ENCODE measurements around the gene SYCP1.

Gene SYCP1

GRCh38 chr1:114902343-114902742, 47.7 kb downstream of the SYCP1 start:
- TF ChIP-seq TAF1 (IDR thresholded peaks at IDR 0.05; ENCODE audit: borderline replicate concordance, insufficient read depth, low read length): no peak
- TF ChIP-seq FOXP2 (optimal IDR thresholded peaks at IDR 0.05; ENCODE audit: borderline replicate concordance, extremely low read depth, extremely low read length, insufficient read depth): no peak

DNA sequence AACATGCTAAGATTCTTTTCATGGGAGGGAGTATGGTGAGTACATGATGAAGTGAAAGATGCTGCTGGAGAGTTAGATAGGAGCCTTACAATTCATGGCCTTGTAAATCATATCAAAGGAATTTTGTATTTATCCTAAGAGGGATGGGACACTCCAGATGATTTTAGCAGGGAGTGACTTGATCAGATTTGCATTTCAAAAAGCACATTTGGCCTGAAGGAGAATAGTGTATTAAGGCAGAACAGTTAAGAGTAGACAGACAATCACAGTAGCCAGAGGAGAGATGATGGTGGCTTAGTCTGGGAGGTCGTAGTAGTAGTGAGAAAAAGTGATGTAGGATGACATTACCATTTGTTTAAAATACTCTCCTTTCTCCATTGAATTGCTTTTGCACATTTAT, 48.8 kb downstream of the SYCP1 start:
- TF ChIP-seq REST (IDR thresholded peaks at IDR 0.05; ENCODE audit: insufficient read depth in 1 of 2, low read depth in 2 of 2, low read length in 2 of 2) (no peak), TAF1 (IDR thresholded peaks at IDR 0.05; ENCODE audit: borderline replicate concordance, insufficient read depth, low read length) (no peak), FOXP2 (optimal IDR thresholded peaks at IDR 0.05; ENCODE audit: borderline replicate concordance, extremely low read depth, extremely low read length, insufficient read depth) (no peak), POLR2AphosphoS5 (IDR thresholded peaks at IDR 0.05; ENCODE audit: low read depth, low read length) (no peak), SIN3A (IDR thresholded peaks at IDR 0.05; ENCODE audit: borderline replicate concordance, insufficient read depth, low read length) (no peak)

- TF ChIP-seq FOXP2 (optimal IDR thresholded peaks at IDR 0.05; ENCODE audit: borderline replicate concordance, extremely low read depth, extremely low read length, insufficient read depth): no peak
- no peak for TF ChIP-seq TAF1 (IDR thresholded peaks at IDR 0.05; ENCODE audit: borderline replicate concordance, insufficient read depth, low read length)
These were observed 71.9 kb downstream of the SYCP1 start for GRCh38 chr1:114926607-114927006.

GRCh38 chr1:114927401-114927800, 72.7 kb downstream of the SYCP1 start:
- TF ChIP-seq POLR2AphosphoS5 (IDR thresholded peaks at IDR 0.05; ENCODE audit: low read depth, low read length): no peak
- TF ChIP-seq TAF1 (IDR thresholded peaks at IDR 0.05; ENCODE audit: borderline replicate concordance, insufficient read depth, low read length): no peak
- no peak for TF ChIP-seq FOXP2 (optimal IDR thresholded peaks at IDR 0.05; ENCODE audit: borderline replicate concordance, extremely low read depth, extremely low read length, insufficient read depth)

- TF ChIP-seq TAF1 (IDR thresholded peaks at IDR 0.05; ENCODE audit: borderline replicate concordance, insufficient read depth, low read length) (no peak), SIN3A (IDR thresholded peaks at IDR 0.05; ENCODE audit: borderline replicate concordance, insufficient read depth, low read length) (no peak), FOXP2 (optimal IDR thresholded peaks at IDR 0.05; ENCODE audit: borderline replicate concordance, extremely low read depth, extremely low read length, insufficient read depth) (no peak), POLR2AphosphoS5 (IDR thresholded peaks at IDR 0.05; ENCODE audit: low read depth, low read length) (no peak), REST (IDR thresholded peaks at IDR 0.05; ENCODE audit: insufficient read depth in 1 of 2, low read depth in 2 of 2, low read length in 2 of 2) (no peak)
These were observed 101.9 kb downstream of the SYCP1 start for GRCh38 chr1:114956570-114956969.

DNA sequence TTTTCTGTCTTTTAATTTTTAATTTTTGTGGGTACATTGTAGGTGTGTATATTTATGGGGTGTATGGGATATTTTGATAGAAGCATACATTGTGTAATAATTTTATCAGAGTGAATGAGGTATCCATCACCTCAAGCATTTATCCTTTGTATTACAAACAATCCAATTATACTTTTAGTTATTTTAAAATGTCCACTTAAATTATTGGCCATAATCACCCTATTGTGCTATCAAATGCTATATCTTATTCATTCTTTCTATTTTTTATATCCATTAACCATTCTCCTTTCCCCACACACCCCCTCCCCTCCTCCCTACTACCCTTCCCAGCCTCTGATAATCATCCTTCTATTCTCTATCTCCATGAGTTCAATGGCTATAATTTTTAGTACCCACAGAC, 104.8 kb downstream of the SYCP1 start:
- no peak for TF ChIP-seq POLR2AphosphoS5 (IDR thresholded peaks at IDR 0.05; ENCODE audit: low read depth, low read length)
- TF ChIP-seq TAF1 (IDR thresholded peaks at IDR 0.05; ENCODE audit: borderline replicate concordance, insufficient read depth, low read length): no peak
- no peak for TF ChIP-seq SIN3A (IDR thresholded peaks at IDR 0.05; ENCODE audit: borderline replicate concordance, insufficient read depth, low read length)
- no peak for TF ChIP-seq FOXP2 (optimal IDR thresholded peaks at IDR 0.05; ENCODE audit: borderline replicate concordance, extremely low read depth, extremely low read length, insufficient read depth)
- no peak for TF ChIP-seq REST (IDR thresholded peaks at IDR 0.05; ENCODE audit: insufficient read depth in 1 of 2, low read depth in 2 of 2, low read length in 2 of 2)

- no peak for TF ChIP-seq REST (IDR thresholded peaks at IDR 0.05; ENCODE audit: insufficient read depth in 1 of 2, low read depth in 2 of 2, low read length in 2 of 2)
- no peak for TF ChIP-seq TAF1 (IDR thresholded peaks at IDR 0.05; ENCODE audit: borderline replicate concordance, insufficient read depth, low read length)
These were observed 122.2 kb downstream of the SYCP1 start for GRCh38 chr1:114976891-114977290.
